Measurements from ENCODE around the gene MCM7. TPM values are rescaled to one million over a fixed set of nuclear protein-coding genes. Genes with fewer than 3 reads are reported as not detected.

Gene MCM7
- total RNA-seq, 1 donor from 2014 or later, result 426 TPM

DNA sequence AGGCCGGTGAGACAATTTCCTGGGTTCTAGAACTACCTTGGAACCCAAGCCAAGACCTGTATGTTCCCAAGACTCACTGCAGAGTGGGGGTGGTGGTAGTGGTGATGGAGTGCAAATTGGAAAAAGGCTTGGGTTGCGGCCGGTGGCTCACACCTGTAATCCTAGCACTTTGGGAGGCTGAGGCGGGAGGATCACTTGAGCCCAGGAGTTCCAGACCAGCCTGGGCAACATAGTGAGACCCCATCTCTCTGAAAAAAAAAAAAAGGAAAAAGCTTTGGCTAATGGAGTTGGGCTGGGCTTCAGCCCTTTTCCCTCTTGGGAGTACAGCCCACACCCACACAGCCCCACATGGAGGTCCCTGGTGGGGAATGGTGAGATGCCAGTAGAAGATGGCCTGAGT, 4.3 kb upstream of the MCM7 start:
- peaks cover 11% of the 10 kb centered on the region for H3K36me3 Mint-ChIP-seq (ENCODE audit: low read depth)

DNA sequence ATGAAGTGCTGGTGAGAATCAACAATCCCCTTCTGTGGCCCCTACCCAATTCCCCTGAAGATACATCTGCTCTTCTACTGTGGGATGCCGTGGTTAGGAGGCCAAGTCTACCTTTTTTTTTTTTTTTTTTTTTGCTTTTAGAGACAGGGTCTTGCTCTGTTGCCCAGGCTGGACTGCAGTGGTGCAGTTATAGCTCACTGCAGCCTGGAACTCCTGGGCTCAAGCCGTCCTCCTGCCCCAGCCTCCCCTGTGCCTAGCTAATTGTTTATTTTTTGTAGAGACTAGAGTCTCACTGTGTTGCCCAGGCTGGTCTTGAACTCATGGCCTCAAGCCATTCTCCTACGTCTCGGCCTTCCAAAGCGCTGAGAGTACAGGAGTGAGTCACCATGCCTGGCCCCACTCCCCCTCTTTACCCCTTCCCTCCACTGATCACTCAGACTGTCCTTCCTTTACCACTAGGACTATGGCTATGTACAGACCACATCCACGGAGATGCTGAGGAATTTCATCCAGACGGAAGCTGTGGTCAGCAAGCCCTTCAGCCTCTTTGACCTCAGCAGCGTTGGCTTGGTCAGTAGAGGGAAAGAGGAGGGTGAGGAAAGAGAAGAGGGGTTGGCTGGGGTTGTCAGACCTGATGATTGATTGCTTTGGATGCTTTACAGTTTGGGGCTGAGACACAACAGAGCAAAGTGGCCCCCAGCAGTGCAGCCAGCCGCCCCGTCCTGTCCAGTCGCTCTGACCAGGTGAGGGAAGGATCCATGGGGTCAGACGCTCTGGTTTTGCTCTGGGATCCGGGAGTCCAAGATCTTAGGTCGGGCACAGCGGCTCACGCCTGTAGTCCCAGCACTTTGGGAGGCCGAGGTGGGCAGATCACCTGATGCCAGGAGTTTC, 2.0 kb upstream of the MCM7 start:
- H3K4me1 Mint-ChIP-seq, result peaks cover 44% of the 10 kb centered on the region
- DNase-seq (ENCODE audit: low read depth, low spot score), result no peak
- H3K27ac Mint-ChIP-seq (ENCODE audit: unreplicated experiment), result peak overlapping the region; percentile 84

More for the DNA sequence above, 4.3 kb upstream of the MCM7 start:
- H3K27ac Mint-ChIP-seq (ENCODE audit: unreplicated experiment), result peak overlapping the region; percentile 20
- no peaks in the 10 kb centered on the region for H3K9me3 Mint-ChIP-seq
- peaks cover 11% of the 10 kb centered on the region for H3K27me3 Mint-ChIP-seq (ENCODE audit: low read depth)
- TF ChIP-seq, protein P1, sequence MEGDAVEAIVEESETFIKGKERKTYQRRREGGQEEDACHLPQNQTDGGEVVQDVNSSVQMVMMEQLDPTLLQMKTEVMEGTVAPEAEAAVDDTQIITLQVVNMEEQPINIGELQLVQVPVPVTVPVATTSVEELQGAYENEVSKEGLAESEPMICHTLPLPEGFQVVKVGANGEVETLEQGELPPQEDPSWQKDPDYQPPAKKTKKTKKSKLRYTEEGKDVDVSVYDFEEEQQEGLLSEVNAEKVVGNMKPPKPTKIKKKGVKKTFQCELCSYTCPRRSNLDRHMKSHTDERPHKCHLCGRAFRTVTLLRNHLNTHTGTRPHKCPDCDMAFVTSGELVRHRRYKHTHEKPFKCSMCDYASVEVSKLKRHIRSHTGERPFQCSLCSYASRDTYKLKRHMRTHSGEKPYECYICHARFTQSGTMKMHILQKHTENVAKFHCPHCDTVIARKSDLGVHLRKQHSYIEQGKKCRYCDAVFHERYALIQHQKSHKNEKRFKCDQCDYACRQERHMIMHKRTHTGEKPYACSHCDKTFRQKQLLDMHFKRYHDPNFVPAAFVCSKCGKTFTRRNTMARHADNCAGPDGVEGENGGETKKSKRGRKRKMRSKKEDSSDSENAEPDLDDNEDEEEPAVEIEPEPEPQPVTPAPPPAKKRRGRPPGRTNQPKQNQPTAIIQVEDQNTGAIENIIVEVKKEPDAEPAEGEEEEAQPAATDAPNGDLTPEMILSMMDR (conservative IDR thresholded peaks at IDR 0.05), result no peak
- peaks cover 22% of the 10 kb centered on the region for H3K4me1 Mint-ChIP-seq
- H3K4me3 Mint-ChIP-seq, result no peak overlapping the region
- DNase-seq (ENCODE audit: low read depth, low spot score), result no peak

DNA sequence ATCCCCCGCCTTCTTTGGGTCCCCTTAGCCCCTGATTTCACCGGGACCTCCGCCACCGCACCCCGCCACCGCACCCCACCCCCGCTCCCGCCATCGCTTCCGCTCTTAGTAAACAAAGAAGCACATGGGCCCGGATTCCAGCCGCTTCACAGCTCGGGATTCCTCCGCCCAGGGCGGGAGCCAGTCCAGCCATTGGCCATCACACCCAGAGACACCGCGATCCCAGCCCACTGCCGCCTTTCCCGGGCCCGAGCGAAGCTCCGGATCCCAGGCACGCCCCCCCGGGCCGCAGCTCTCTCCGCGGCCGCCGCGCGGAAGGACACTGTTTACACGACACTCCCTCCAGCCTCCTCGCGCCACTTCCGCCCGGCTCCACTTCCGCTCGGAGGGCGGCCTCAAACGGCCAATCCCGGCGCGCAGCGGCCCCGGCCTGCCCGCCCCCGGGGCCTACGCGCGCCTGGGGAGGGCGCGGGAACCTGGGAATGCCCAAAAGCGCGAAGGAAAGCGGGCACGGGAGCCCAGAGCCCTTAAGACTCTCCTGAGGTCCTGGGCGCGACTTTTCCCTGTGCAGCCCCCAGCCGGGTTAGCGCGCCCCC, 679 bp downstream of the MCM7 start:
- peak overlapping the region; percentile 100 for H3K27ac Mint-ChIP-seq (ENCODE audit: unreplicated experiment)
- peaks cover 30% of the 10 kb centered on the region for H3K27me3 Mint-ChIP-seq (ENCODE audit: low read depth)
- H3K4me3 Mint-ChIP-seq, result peak overlapping the region; percentile 99
- peak; percentile 86 for DNase-seq (ENCODE audit: low read depth, low spot score)
- H3K9me3 Mint-ChIP-seq, result no peaks in the 10 kb centered on the region
- H3K36me3 Mint-ChIP-seq (ENCODE audit: low read depth), result peaks cover 46% of the 10 kb centered on the region
- TF ChIP-seq, protein P1 (conservative IDR thresholded peaks at IDR 0.05), result no peak
- peaks cover 62% of the 10 kb centered on the region for H3K4me1 Mint-ChIP-seq

More for the DNA sequence above, 2.0 kb upstream of the MCM7 start:
- H3K9me3 Mint-ChIP-seq, result no peaks in the 10 kb centered on the region
- TF ChIP-seq, protein P1 (conservative IDR thresholded peaks at IDR 0.05), result no peak
- H3K36me3 Mint-ChIP-seq (ENCODE audit: low read depth), result peaks cover 32% of the 10 kb centered on the region
- peaks cover 18% of the 10 kb centered on the region for H3K27me3 Mint-ChIP-seq (ENCODE audit: low read depth)
- peak overlapping the region; percentile 99 for H3K4me3 Mint-ChIP-seq

- H3K27ac Mint-ChIP-seq (ENCODE audit: unreplicated experiment), result peak overlapping the region; percentile 100
- no peaks in the 10 kb centered on the region for H3K9me3 Mint-ChIP-seq
- peaks cover 52% of the 10 kb centered on the region for H3K36me3 Mint-ChIP-seq (ENCODE audit: low read depth)
- TF ChIP-seq, protein P1 (conservative IDR thresholded peaks at IDR 0.05), result no peak
- H3K4me1 Mint-ChIP-seq, result peaks cover 62% of the 10 kb centered on the region
- H3K27me3 Mint-ChIP-seq (ENCODE audit: low read depth), result peaks cover 37% of the 10 kb centered on the region
- DNase-seq (ENCODE audit: low read depth, low spot score), result no peak
- peak overlapping the region; percentile 99 for H3K4me3 Mint-ChIP-seq
These were observed 1.7 kb downstream of the MCM7 start for GRCh38 chr7:100099452-100099851.

DNA sequence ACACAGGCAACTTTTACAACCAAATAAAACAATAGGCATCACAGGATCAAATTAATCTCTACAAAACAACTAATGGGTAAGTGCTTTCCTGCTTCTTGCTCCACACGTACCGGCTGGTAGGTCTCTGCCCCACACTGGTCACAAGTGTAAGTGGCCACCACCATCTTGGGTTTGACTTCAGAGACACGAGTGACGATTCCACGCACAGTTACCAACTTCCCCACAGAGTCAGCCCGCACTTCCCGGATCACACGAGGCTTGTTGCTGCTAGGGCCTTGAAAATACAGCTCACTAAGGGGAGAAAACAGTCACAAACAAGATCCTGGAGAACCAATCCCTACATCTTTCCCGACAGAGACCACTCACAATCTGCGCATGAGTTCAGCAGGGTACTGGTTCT, 2.3 kb downstream of the MCM7 start:
- peak overlapping the region; percentile 96 for H3K27ac Mint-ChIP-seq (ENCODE audit: unreplicated experiment)

More for the DNA sequence above, 2.3 kb downstream of the MCM7 start:
- TF ChIP-seq, protein P1 (conservative IDR thresholded peaks at IDR 0.05), result no peak
- Mint-ChIP-seq H3K27me3 (ENCODE audit: low read depth) (peaks cover 38% of the 10 kb centered on the region), H3K9me3 (no peaks in the 10 kb centered on the region), H3K4me1 (peaks cover 63% of the 10 kb centered on the region), H3K4me3 (peak overlapping the region; percentile 99), H3K36me3 (ENCODE audit: low read depth) (peaks cover 53% of the 10 kb centered on the region)
- no peak for DNase-seq (ENCODE audit: low read depth, low spot score)

All from neural crest cell (in vitro differentiated cells).